GM19397 (cell line): Measurements from ENCODE around the gene FHOD3.

Experiments
- ATAC-seq: cut with Tn5 transposase; IDR thresholded peaks from one replicate; pipeline ENCODE4 v1.9.1; 2021; ENCODE audit warnings: mild to moderate bottlenecking, moderate library complexity; ENCODE audit not compliant: unreplicated experiment

The FHOD3 gene

DNA sequence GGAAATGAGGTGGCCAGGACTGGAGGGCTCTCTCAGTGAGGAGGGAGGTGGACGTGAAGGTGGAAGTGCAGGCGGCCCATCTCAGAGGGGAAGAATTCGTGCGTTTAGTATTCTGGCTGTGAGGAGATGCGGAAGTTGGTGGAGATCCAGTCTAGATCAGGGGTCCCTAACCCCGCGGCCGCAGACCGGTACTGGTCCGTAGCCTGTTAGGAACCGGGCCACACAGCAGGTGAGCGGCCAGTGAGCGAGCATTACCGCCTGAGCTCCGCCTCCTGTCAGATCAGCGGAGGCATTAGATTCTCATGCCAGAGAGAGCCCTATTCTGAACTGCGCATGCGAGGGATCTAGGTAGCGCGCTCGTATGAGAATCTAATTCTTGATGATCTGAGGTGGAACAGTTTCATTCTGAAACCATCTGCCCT lies 1.6 kb upstream of the FHOD3 start:
- no peak for ATAC-seq

DNA sequence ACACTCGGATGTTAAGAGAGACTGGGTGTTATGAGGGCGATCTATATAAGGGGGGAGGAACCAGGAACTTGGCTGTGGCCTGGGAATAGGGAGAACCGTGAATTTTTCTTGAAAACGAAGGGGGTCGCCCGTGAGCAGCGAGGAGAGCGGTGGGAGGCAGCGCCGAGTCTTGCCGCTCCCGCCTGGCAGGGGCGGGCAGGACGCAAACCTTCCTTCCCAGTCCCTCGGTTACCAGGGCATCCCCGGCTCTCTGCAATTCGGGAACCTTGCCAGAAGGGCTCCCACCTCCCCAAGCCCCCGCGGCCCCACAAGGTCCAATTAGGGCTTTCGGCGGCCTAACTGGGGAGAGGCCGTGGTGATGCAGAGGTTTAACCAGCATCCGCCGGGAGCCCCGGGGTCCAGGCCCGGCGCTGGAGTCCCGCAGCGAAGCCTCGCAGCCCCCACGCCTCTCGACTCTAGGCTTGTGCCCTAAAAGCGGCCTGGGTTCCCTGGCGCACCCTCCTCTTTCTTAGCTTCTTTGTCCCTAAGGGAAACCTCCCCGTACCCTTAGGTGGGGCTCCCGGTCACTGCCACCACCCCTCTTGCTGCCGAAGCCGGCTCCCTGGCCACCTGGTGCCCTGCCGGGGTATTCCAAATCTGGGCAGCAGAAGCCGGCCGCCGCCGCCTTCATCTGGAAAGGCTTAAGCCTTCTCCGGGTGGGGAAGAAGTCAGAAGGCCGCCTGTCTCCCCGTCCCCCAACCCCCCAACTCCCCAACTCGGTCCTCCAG lies 680 bp upstream of the FHOD3 start:
- ATAC-seq = peak; percentile 15

DNA sequence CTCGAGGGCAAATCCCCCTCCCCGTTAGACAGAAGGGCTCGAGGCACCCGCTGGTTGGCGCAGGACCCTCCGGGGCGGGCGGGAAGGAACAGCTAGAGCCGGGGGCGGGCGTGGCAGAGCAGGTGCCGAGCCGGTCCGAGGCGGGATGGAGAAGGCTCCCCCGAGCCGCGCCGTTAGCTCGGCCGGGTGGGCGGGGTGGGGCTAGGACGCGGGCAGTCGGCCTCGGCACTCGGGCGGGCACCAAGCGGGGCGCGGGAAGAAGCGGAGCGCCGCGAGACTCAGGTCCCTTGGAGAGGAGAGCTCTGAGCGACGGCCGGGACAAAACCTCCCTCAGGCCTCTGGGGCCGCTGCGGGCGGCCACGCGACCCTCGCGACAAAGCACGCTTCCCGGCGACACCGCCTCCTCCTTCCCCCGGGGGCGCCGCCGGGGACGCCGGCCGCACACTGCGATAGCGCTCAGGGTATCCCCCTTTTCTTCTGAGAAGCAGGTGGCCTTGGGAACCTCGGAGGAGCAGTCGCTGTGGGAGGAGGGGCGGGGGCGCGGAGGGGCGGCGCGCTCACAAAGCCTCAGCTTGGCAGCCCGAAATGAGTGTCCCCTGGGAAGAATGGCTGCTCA lies 721 bp downstream of the FHOD3 start:
- peak; percentile 27 for ATAC-seq

DNA sequence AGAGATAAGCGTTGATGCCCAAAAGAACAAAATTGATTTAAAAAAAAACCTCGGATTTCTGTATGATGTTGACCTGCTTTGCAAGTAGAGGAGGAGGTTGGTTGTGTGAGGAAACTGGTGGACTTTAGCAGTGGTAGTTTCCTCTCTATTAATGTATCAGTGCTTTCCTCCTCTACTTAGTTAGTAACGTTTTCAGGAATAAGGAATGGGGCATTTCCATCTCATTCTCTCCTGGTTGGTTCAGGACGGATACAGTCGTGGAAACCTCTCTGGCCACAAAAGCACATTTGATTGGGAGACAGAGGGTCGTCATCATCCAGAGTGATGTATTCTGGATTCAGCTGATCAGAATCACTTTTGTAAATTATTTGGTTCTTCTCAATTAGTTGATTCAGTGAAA lies 1.5 kb downstream of the FHOD3 start:
- ATAC-seq = no peak

DNA sequence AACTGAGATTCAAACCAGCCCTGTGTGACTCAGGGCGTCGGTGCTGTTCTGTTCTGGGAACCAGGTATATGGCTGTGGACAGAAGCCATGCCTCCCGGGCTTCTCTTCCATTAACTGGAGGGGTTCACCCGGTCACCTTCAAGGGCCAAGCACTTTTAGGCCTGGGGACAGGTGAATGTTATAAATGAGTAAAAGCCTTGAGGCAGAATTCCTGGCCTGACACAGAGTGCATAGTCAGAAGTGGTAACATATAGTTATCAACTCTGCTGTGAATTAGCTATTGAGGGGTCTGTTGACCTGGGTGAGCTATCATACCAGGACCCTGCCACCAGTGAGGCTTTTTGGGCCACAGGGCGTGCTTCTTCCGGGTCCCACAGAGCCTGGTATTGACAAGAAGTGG lies 2.7 kb downstream of the FHOD3 start:
- no peak for ATAC-seq

DNA sequence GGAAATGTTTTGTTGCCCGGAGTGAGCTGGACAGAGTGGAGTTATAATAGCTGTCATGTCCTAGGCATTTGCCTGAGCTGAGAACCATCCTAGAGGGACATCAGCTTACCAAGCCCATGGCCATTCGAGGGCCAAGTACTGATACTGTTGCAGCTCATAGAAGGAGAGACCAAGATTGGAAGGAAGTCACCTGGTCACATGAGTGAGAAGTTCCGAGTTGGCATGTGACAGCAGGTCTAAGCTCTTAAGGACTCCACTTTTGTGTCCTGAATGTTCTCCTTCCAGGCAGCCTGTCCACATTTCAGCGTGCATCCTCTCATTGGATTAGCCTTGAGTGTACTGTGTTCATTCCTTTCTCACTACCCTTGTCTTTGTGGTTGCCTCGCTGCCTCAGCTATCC lies 4.4 kb downstream of the FHOD3 start:
- ATAC-seq = no peak

DNA sequence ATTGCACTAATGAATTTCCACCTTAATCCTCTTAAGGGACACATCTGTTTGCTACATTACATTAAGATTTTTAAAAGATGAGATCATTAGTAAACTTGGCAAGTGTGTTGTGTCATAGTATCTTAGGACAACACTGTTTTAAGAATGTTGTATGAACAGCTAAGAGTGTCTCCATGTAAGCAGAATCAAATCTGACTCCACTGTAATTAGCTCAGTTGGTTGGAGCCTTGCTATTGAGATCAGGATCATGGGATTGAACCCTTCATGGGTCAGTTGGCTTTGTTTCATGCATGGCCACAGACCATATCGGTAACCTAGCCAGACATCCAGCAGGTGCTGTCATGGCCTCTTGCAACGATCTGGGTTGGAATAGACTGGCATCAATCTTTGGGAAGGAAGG lies 5.2 kb downstream of the FHOD3 start:
- ATAC-seq = no peak

DNA sequence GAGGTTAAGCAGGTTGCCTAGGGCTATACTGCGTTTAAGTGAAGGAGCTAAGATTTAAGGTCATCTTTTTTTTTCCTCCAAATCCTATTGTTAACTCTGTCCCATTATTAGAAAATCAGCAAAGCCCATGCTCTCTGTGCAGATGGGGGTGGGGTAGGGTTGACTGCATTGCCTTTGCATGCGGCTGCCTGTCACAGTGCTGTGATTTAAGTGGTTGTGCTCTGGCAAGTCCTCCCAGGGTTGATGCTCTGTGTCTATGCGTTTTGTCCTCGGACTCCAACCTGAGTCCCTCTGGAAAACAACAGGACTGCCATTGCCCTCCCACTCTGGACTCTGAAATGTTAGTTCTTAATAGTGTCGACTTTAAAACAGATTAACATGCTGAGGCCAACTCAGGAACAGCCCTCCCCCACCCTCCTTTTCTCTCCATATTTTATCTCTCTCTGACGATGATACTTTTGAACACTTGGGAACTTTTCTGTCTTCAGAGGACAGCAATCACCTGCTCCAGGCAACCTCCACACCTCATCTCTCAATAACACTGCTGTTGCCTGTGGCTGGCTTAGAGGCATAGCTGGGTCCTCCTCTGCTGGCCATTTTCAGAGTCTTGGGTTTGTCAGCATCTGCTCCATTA lies 5.8 kb downstream of the FHOD3 start:
- no peak for ATAC-seq

DNA sequence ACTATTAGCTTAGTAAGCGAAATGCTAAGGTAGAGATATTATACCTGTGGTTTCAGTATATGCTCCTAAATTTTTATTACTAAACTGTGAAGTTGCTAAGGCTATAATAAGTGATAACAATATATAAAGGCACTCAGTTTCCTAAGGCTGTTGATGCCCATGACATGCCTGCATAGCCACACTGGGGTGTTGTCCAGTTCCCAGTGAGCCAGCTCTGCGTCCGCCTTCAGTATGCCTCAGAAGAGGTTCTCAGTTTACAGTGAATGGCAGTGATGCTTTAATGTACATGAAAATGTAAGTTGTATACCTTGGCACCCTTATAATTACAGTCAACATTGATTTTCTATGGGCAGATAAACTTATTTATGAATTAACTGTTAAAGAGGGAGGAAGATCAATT lies 7.2 kb downstream of the FHOD3 start:
- no peak for ATAC-seq

DNA sequence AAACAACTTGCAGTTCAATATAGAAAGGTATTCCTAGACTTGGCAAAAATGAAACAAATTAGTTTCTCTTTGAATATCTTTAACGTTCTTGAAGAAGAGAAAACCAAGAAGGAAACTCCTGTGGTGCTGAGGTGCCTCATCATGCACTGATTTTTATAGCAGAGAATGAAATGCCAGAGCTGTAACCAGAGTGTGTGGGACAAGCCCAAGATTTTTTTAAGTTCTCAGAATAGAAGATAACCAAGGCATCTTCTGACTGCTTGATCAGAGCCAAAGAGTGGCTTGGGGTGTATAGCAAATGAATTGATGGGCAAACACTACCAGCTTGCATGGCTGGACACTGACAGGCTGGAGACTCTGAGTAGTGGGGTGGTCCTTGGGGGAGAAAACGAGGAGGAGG lies 7.9 kb downstream of the FHOD3 start:
- no peak for ATAC-seq

DNA sequence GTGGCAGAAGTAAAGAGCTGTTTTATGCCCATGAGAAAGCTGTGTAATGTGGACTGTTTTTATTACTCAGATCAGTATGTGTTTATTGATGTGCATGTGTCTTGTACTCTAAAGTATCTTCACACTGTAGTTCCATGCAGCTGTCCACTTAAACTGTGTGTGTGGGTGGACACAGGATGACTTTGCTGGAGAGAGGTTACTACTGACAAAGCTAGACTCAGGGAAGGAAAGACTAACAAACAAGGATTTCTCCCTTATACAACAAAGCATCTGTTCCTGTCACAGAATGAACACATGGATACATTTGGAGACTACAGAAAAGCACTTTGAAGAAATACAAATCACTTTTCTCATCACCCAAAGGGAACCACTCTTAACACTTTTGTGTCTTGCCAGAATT lies 10.0 kb downstream of the FHOD3 start:
- ATAC-seq = no peak

DNA sequence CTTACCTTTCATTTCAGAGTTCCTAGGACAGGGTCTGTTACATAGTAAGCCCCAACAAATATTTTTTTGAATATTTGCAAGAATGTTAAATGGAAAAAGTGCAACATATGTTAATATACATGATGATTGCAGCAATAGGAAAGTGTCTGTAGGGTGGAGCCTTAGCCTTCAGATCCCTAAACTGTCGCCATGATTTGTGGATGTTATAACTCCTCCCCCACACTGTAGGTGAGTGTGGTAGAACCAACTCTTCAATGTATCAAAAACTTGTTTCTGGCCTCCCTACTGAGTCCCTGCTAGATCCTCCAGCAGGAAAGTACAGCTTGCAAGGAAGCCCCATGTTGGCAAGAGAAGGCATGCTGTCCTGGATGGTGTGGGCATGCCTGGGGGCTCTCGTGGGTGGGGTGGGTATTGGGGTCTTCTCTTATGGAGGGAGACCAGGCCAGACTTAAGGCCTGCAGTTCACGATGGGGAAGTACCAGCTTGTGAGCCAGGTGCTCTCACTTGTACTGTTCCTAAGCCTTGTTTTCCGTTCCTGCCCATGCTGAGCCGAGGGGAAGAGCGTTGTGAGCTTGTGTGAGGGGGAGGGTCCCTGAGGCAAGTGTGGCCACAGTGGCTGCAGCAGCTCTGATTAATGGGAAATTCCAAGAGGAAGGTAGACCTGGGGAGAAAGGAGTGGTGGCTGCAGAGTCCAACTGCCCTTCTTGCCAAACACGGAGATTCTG lies 11.4 kb downstream of the FHOD3 start:
- no peak for ATAC-seq

DNA sequence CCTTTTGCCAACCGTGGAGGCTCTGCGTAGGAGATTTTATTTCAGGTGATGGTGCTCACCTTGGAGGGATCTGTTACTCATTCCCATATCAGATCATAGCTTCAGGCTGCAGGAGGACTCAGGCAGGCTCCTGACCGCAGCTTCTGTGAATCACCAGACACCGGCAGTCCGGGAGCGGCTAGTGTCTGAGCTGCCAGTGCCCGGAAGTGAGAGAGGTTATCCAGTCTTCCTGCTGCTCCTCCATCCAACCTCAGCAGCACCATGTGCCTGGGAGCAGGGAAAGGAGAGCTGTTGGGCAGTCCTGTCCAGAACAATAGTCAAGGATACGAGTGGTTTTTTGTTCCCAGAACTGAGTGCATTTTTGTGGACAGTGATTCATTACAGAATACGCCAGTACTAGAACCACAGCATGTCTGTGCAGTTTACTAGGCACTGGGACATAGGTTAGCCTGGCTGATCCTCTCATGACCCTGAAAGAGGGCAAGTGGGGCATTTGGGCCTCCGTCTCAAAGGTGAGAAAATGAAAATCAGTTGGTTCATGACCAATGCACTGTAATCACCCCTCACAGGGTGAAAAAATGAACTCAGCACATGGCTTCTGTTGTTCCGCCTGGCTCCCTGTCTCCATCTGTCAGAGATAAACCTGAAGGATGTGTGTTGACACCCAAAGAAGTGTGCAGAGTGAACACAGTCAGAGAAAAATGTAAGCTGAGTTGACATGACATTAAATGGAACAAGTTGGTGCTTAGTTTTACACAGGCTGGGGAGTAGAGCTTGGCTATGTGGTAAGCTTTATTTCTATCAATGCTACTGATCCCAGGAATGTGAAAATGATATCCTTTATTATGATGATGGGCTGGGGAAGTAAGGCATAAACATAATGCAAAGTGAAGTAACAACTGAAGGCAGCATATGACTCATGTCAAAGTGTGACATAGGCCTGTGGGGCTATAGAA lies 12.2 kb downstream of the FHOD3 start:
- no peak for ATAC-seq

DNA sequence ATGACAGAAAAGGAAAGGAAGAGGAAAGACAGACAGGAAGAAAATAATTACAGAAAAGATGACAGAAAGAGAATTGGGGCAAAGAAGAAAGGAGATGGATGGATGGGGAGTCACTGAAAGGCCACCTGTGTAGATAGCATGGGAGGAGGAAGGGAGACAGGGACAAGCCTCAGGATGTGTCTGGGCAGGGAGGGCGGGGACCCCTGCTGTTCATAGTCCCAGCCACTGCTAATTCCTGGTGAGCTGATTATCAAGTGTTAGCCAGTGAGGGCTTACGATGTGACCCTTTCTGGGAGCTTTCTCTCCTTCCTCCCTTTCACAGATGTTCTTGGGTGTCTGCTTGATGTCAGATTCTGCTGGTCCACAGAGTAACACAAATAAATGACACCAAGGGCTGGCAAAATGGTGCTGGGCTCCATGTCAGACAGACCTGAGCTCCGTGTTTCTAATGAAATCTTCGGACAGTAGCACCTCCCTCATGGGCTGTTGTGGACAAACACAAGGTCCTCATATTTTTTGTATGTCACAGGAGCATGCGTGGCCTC lies 13.6 kb downstream of the FHOD3 start:
- ATAC-seq = no peak

DNA sequence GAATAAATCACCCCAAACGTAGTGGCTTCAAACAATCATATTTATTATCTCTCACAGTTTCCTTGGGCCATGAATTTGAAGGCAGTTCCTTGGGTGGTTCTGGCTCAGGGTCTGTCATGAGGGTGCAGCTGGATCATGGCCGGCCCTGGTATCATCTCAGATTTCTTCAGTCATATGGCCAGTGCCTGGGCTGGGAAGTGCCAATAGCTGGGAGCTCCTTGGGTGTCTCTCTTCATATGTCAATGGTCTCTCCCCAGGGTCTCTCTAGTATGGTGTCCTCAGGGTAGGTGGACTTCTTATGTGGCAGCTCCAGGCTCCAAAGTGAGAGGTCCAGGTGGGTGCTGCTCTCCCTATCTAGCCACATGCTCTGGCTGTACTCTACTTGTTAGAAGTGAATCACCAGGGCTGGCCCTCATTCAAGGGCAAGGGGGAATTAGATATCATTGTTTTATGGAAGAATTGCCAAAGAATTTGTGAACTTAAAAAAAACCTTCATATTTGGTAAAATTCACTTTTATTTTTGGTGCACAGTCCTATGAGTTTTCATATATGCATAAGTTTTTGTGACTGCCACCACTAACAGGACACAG lies 15.4 kb downstream of the FHOD3 start:
- no peak for ATAC-seq

DNA sequence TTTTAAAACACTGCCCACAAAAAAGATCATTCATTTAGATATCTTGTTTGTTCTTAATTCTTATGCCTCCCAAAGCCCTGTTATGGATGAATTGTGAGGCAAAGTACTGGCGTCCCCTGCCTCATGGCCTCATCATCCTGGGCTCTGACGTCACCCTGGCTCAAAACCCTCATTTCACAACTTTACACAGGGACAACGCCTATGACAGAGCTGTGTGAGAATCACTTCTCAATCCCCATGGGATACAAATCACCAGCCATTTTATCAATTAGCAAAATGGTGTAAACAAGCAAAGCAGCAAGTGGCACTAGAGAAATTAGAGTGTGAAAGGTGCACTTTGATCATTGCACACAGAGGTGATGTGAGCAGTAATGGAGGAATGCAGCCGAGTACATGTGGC lies 16.6 kb downstream of the FHOD3 start:
- no peak for ATAC-seq

DNA sequence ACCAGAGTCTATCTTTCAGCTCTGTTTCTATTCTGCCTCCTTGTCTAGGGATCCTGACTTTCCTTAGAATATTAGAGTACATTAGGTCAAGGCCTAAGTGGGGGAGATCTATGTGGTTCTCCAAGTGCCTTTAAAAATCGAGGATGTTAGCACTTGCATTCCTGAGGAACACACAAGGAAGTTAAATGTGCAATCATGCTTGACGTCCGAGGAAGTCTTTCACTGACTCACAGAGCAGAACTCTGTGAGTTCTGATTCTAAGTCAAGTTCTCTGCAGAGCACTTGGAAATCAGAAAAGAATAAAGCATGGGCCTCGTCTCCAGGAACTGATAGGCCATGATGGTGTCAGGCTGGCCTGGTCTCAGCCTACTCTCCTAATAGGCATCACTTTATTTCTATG lies 17.2 kb downstream of the FHOD3 start:
- ATAC-seq = no peak

DNA sequence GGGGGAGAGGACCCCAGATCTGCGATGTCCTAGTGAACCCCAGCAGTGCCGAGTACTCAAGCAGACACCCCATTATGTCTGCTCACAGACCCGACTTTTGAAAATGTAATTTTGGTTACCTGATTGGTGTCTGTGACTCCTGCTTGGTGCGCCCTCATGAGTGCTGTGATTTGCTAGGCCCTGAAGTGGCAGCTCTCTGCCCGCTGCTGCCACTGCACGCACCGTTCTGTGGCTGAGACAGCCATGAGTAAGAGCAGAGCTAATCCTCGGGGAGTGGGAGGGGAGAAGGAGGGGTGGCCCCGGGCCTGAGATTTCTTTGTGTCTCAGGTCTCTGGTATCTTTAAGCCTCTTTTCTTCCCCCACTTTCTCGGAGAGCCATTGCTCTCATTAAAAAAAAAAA lies 18.2 kb downstream of the FHOD3 start:
- no peak for ATAC-seq

DNA sequence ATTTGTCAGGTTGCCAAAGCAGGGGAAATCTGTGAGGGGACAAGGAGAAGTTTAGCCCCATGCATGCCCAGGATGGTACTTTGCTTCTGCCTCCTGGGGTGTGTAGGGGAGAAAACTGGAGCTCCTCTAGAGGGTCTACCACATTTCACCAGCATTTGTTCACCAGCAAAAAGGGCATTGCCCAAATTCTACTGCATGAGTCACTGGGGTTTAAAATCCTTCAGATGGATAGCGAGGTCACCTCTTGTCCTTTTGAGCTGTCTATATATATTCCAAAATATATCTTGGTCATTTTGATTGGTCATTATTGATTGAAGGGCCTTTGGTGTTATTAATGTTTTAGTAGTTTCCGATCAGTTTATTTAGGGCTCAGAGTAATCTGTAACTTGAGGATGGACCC lies 18.7 kb downstream of the FHOD3 start:
- no peak for ATAC-seq
